Left kidney (tissue), 2 donors: ENCODE results near the gene RNF5. TPM values are rescaled to one million over a fixed set of nuclear protein-coding genes. Genes with fewer than 3 reads are reported as not detected.
"Not testable (repeated sequence)": the region's sequence is repeated elsewhere in the genome, so short reads cannot be mapped to it uniquely, and the experiment has no call there.

Source experiments
- DNase-seq: peaks from one replicate; pipeline ENCODE4 v3.0.0-alpha.2; 2013
- polyA plus RNA-seq: library from polyadenylated mRNA; unstranded; fragments of 120-200 nt; gene quantifications from one replicate; pipeline ENCODE4 v1.2.1, GENCODE V29; 2013; ENCODE audit not compliant: insufficient read length

RNF5 gene
- polyA plus RNA-seq, 1 donor = 90.5 TPM

DNA sequence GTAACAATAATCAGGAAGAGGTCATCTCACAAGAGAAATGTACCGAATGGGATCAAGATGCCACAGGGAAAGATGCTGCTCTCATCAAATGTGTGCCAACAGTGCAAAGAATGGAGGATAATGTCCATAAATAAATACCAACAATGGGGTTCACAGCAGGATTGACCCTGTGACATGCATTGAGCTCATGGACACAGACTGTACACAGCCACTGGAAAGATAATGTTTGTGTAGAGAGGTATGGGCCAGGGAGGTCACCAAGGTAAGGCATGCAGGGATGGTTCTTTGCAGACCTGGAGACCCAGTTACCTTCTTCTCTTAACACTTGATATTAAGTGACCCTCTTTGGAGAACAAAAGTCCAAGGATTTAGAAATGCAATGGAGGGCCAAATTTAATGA lies 3.8 kb upstream of the RNF5 start:
- DNase-seq = no peak

DNA sequence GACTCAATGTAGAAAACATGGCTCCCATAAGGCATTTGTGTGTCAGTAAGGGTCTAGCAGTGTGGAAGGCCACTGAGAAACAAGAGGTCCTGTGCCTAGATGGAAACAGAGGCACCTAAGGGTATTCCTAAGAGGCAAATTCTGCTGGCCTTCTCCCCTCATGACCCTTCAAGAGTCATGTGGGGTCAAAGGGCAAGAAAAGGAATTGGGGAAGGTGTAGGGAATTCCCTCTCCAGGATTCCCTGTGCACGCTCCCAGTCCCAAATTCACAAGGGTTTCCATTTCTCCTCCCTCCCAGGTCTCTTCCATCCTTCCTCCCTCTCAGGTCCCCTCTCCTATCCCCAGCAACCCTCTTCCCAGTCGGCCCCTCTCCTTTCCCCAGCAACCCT lies 2.9 kb upstream of the RNF5 start:
- DNase-seq = no peak

DNA sequence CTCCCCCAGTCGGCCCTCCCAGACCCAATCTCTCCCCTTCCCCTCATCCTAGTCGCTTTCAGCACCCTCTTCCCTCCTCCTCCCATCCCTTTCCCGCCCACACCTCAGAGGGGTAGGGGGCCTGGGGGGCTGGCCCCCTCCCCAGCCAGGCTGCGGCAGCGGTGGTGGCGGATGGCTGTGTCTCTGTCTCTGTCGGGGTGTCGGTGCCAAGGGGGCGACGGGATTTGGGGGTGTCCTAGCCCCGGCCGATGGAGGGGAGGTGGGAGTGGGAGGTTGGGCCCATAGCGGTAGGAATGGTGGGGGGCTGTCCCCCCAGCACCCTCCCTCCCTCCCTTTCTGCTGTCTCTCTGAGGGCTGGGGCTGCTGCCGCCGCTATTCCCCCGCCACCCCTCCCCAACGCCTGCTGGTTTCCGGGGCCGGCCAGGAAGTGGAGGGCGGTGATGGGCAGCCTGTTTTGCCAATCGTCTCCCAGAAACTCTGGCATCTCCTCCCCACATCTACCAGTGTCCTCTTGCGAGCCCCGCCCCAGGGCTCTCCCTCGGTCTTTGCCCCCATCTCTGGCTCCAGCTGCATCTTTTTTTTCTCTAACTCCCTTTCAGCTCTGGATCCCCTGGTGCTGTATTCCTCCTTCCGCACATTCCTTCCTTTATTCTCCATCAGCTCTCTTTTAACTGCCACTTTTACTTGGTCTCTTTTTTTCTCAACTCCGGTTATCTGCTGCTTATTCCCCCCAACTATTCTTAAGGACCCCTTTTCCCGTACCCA lies 2.3 kb upstream of the RNF5 start, which contains the start of gene AGPAT1:
TSS of gene AGPAT1 (minus strand) at position 374 of the 765 bp plus-strand sequence. CDS start 4,588 bp downstream, outside the sequence.
- DNase-seq = peak; percentile 97

DNA sequence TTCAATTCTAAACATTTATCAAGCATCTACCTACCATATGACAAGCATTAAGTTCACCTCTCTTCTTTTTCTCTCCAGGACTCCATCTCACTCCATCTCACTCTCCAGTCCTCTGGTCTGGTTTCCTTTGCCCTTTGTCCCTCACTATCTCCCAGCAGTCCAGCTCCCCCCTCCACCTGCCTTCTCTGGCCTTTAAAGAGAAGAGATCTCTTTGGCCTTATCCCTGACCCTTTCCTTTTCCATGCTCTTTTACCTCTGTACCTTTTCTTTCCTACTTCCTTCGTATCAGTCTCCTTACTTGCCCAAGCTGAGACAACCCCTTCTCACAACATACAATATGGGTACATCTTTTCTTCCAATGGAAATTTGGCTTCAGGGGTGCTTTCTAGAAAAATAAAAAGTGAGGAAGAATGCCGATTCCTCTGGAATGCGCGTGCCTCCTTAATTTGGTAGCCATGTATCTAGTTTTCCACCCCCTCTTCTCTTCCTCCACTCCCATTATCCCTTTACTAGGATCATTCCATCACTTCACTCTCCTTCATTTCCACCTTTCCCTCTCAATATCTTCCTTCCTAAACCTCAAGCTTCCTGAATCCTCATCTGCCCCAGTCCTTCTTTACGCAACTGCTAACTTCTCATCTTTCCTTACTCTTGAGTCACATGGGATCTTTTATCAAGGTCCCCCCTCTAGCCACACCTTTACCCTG lies 1.6 kb upstream of the RNF5 start:
- DNase-seq = no peak

DNA sequence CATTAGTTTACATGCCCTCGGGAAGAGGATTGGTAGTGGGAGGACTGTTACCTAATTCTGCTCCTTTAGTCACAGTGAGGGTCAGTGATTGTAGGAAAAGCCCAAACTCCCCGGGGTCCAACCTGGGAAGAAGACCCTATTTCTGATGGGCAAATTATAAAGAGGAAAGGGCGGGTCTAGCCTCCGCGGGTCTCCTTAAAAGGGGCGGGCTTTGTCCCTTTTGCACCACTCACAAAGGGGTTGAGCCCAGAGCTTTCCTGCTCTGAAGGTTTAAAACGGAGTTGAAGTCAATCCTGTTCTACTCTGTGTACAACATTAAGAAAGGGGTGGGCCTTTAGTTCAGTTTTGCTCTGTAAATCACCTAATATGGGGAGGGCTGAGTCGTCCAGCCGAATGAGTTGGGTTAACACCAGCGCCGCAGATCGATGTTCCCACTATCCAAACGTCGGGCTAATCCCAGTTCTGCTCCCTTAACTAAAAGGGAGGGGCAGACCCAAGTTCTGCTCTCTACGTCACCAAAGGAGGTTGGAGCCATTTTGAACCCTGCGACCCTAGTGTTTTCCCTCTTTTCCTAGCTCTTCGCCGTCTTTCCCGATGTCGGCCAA lies 920 bp upstream of the RNF5 start:
- DNase-seq = no peak

DNA sequence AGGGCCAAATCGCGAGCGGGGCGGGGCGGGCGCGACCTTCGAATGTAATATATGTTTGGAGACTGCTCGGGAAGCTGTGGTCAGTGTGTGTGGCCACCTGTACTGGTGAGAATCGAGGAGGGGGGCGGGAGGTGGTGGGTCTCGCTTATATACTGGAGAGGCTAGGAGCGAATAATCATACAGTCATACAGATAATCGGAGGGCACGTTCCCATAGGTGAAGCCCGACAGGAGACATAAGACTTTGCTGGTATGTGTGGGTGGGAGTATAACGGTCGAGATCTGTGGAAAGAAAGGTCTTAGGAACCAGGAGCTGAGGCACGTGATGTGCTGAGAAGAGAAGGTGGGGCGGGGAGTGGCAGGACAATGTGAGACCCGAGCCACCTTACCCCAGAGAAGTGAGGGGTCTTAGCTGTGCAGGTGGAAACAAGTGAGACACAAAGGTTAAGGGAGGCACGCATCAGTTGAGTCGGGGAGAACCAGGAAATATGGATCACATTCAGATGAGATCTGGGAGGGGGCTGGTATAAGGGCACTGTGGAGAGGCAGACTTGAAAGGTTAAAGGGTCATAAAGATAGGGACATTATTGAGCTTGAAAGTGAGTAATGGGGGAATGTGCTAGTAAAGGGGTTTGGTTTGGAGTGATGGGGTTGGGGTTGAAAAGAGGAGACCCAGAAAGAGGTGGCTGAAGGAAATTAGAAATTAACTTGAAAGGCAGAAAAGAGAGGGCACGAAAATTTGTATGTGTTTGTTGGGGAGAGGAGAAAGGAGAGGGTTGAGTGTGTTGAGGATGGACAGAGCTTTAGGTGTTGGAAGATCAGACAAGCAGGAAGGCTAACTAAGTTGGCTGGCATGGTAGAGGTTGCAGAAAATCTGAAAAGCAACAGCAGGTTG lies 589 bp downstream of the RNF5 start:
- DNase-seq = no peak

DNA sequence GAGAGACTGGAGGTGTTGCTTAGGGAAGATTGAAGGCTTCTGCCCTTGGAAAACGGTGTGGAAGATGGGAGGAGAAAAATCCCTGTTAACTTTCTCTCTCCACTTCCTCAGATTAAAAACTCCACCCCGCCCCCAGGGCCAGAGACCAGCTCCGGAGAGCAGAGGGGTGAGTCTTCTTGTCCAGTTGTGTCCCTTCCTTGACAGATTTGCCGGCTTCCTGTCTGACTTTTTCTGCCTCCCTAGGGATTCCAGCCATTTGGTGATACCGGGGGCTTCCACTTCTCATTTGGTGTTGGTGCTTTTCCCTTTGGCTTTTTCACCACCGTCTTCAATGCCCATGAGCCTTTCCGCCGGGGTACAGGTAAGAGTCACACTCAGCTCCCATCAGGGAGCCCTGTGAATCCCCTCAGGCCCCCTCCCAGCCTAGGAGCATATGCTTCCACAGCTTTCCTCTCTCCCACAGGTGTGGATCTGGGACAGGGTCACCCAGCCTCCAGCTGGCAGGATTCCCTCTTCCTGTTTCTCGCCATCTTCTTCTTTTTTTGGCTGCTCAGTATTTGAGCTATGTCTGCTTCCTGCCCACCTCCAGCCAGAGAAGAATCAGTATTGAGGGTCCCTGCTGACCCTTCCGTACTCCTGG lies 1.7 kb downstream of the RNF5 start:
- DNase-seq = no peak

DNA sequence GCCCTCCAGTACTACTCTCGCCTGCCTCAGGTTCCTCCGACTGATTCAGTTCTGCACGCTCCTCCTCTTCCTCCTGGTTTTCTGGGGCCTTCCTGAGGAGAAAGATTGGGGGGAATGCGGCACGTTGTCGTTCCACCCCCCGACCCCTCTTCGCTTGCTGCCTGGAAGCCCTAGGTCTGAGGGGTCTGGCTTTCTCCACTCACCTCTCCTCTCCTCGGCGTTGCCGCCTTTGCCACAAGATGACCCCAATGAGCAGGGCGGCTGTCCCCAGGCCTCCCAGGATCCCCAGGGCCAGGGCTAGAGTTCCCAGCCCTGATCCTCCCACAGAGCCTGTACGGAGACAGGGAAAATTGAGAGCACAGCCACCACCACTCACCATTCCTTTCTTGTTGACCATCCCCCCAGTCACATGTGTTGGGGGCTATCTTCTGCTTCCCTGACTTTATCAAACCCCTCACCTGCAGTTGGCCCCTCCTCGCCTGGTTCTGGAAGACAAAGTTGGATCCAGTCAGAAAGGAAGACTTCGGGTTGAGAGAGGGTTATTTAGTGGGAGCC lies 3.0 kb downstream of the RNF5 start:
- no peak for DNase-seq

DNA sequence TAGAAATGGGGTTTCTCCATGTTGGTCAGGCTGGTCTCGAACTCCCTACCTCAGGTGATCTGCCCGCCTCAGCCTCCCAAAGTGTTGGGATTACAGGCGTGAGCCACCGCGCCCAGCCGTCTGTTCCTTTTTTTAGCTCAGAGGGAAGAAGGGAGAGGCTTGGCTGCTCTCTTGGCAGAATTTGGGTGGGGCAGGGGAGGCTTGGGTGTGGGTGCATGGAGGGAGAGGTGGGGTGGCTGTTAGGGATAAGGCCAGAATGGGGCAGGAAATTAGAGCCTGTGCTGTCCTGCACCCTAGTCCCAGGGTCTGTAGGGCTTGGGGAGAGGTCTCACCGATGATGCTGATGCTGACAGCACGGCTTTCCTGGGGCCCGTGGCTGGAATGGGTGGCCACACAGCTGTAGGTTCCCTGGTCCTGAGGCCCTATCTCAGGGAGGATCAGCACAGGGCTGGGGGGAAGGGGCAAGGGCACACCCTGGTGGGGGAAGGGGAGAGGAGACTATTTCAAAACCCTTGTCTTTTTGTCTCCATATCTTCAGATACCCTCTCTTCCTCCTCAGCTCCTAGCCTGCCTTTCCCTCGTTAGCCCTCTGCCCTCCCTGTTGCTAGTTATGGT lies 3.8 kb downstream of the RNF5 start:
- no peak for DNase-seq

DNA sequence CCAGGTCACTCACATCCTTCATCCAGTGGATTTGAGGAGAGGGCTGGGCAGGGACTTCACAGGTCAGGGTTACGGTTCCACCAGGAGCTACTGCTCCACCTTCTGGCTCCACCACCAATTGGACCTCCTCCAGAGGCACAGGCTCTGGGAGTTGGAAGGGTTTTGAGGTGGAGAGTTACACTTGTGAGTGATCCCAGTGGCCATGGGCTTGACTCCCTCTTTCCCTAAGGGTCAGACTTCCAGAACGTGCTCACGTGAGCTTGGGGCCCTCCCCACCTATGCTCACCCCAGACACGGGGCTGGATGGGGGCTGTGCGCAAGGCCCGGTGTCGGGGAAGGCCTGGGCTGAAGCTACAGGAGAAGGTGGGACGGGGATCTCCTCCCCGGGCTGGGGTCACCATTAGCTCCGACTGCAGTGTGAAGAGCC lies 4.4 kb downstream of the RNF5 start:
- DNase-seq = no peak

DNA sequence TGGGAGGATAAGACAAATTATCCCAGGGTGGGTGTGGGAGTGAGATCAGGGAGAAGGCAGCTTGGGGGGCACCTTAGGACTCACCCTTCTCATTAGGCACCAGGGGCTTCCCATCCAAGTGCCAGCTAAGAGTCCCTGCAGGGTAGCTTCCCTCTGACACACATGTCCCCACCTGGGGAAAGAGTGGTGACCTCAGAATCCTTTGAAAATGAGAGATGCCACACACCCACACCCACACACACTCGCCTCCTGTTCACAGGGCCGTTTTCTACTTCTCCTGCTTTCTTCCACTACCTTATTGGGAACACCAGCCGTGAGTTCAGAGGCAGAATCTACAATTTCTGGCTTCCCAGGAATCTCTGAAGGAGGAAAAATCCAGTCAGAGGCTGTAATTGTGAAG lies 4.8 kb downstream of the RNF5 start:
- DNase-seq = no peak

DNA sequence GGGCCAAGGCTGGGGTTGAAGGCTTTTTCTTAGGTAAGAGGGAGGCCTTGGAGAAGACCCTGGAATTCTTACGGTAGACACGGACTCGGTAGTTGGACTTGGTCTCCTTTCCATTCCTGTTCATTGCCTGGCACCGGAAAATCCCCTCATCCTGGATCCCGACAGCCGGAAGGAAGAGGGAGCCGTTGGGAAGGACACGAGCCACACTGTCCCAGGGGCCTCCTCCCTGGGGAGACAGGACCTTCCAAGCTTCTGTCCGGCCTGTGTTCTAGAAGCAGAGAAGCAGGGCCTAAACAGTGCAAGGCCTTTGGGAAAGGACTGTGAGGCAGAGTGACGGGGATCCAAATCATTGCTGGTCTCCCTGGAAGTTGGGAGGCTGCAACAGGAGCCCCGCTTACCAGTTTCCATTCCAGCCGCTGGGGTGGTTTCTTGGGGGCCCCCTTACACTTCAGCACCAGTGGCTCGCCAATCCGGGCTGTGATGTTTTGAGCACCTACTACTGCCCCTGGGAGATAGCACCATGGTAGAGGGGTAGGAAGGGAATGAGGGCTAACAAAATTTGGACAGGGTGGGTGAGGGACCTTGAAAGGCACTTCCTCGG lies 5.4 kb downstream of the RNF5 start:
- DNase-seq = no peak

DNA sequence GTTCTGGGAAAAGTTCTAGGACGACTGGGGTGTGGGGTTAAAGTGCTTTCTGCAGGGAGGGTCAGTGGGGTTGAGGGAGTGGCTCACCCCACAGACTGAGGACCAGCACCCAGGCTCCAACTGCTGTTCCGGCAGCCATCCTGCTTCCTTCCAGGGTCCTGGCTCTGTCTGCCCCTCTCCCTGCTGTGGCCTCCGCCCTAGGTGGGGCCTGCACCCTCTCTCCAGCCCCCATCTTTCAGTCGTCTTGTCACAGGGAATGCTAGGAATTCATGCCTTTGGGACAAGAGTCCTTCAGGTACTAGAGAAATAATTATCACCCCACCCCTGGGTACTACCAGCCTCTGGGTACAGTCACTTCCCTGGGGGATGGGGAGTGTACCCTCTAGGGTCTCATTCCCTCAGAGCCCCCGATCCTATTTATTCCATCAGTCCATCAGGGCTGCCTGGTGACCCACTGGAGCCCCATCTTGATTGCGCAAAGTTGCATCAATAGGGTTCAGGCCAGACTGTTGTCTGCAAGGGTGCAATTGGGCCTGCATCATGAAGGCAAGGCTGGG lies 6.0 kb downstream of the RNF5 start, which contains the start of gene AGER:
TSS of gene AGER (minus strand) at position 170 of the 557 bp plus-strand sequence. CDS start at position 139, 31 bp downstream.
- DNase-seq = no peak

DNA sequence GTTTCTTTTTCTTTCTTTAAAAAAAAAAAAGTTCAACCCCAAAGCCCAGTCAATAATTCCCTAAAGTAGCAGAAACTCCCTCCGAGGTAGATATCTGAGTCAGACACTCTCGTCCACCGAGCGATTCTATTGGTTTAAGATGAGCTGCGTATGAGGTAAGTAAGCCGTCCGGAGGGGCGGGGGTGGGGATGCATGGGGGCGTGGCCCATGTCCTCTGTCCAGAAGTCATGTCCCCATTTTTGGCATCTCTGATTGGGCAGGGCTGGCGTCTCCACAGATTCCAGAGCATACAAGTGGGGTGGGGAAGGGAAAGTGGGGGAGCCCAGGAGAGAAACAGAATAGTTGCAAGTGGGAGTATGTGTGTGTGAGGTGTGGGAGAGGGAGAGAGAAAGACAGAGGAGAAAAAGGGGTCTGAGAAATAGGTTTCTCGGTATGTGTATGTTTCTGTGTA lies 7.5 kb downstream of the RNF5 start:
- DNase-seq = not testable (repeated sequence)

DNA sequence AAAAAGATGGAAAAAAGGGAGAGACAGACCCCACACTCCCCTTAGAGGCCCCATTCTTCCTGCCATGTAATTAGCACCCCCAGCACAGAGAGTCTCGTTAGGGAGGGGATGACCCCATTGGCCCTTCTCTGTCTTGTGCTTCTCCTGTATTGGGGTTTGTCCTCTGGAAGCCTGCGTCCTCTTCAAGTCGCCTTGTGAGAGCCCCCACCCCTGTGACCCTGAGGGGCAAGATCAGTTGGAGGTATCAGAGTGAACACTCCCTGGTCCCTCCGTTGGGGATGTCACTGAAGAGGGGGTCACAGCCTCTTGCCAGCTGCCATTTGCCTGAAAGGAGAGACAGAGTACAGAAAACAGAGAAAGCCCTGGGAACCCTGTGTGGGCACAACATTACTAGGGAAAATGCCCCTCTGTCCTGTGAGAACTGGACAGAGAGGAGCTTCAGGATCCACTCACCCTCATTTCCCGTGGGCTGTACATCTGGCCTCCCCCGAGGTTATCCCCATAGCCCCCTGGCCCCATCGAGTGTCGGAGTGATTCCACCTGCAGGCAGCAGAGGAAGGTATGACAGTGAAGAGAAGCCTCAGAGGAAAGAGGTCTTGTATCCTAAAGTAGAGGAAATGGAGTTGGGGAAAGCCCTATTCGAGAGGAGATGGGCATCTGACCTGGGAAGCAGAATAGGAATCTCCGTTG lies 8.1 kb downstream of the RNF5 start:
- not testable (repeated sequence) for DNase-seq

DNA sequence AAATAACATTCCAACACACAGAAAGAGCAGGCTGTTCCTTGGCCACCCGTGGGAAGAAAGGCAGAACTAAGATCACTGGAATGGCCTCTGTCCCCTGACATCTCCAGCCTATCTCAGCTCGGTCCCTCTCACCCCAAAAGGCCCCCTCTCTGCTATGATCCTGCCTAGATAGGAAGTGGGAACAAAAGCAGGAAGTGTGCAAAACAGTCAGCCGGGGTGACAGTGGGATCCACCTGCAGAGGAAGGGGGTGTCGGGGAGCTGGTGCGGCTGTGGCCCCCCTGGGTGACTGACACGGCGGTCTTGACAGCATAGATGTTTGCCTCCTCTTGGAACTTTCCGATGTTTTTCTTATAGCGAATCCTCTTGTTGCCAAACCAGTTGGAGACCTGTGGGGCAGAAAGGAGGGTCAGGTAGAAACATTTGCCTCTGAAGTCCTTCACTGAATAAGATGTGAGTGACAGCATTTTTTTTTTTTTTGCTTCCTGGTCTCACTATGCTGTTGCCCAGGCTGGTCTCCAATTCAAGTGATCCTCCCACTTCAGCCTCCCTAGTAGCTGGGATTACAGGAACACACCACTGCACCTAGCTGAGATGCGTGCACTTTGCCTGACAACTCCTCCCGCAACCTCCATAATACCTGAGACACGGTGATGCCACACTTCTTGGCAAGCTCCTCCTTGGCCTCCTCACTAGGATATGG lies 9.0 kb downstream of the RNF5 start:
- no peak for DNase-seq

DNA sequence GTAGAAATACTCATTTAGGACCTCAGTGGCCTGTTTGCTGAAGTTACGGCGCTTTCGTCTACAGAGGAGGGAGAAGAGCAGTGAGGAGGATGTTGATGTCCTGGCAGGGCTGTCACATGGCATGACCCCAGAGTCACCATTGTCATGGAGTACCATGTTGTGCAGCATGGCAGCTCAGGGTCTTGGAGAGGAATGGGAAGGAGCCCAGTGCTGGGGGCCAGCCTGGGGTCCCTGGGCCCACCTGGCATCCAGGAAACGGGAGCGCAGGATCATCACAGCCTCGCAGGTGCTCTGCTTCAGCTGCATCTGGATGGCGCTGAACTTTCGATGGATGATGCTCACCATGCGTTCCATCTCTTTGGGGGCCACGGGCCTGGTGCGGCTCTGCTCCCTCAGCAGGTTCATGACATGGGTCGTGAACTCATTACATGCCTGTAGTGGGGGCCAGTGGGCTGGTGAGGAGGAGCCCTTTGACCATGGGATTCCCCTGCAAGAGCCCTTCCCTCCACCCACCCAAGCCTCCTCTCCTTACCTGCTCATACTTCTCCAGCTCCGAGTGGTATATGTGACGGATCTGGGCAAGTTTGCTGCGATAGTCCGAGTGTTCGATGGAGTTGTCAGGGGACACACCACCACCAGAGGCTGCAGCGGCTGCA lies 9.6 kb downstream of the RNF5 start:
- not testable (repeated sequence) for DNase-seq
